ENCODE results near the gene STAG3. TPM values are rescaled to one million over a fixed set of nuclear protein-coding genes. Genes with fewer than 3 reads are reported as not detected.
A peak's percentile ranks its signal among the peaks of the same experiment; 100 is the strongest.

The STAG3 gene
- total and polyA plus RNA-seq, 2 donors (not counting 1 experiment from before 2014, with no cell fraction given): 24.8 to 33.4 TPM

GRCh38 chr7:100155553-100156317 lies 22.0 kb upstream of the STAG3 start:
- Histone ChIP-seq H3K4me2 (replicated peaks; ENCODE audit: low read depth, low read length, poor library complexity, severe bottlenecking) (no peak overlapping the region), H3K27ac (ENCODE audit: low read length in 2 of 2) (peak overlapping the region; percentile 54 to 84), H3K4me1 (ENCODE audit: control insufficient read depth in 2 of 2, insufficient read depth in 2 of 2, low read length in 2 of 2) (peaks cover 34 to 47% of the 10 kb centered on the region in 2 donors), H3K9ac (ENCODE audit: low read length) (no peak overlapping the region), H3K9me3 (ENCODE audit: control extremely low read depth in 1 of 3, control insufficient read depth in 2 of 3, insufficient read depth in 1 of 3, low read length in 2 of 3) (no peaks in the 10 kb centered on the region), H3K4me3 (ENCODE audit: control extremely low read depth in 1 of 5, extremely low read depth in 1 of 5, insufficient read depth in 1 of 5, low read depth in 2 of 5, low read length in 4 of 5) (no peak overlapping the region), H4K20me1 (ENCODE audit: control insufficient read depth, insufficient read depth, low read length, poor library complexity, severe bottlenecking) (peaks cover 28% of the 10 kb centered on the region), H3K79me2 (ENCODE audit: control insufficient read depth, insufficient read depth, low read length) (peaks cover 47% of the 10 kb centered on the region), H2AFZ (ENCODE audit: insufficient read depth, low read depth, low read length, poor library complexity, severe bottlenecking) (no peak overlapping the region), H3K27me3 (replicated peaks in 1 of 4; ENCODE audit: control extremely low read depth in 1 of 4, control insufficient read depth in 3 of 4, insufficient read depth in 4 of 4, low read length in 3 of 4) (no peaks in the 10 kb centered on the region), H3K36me3 (replicated peaks in 1 of 2; ENCODE audit: control extremely low read depth in 1 of 2, control insufficient read depth in 1 of 2, extremely low read depth in 1 of 2, insufficient read depth in 2 of 2, low read length in 1 of 2) (peaks cover 0 to 51% of the 10 kb centered on the region in 2 experiments)
- Mint-ChIP-seq H3K27me3 (no peaks in the 10 kb centered on the region), H3K4me1 (peaks cover 50% of the 10 kb centered on the region), H3K9me3 (ENCODE audit: insufficient read depth) (no peaks in the 10 kb centered on the region), H3K4me3 (peak overlapping the region; percentile 32), H3K27ac (peak overlapping the region; percentile 74)
- DNase-seq: no peak
- no peak for ATAC-seq (ENCODE audit: low read depth)
- ChIA-PET CTCF (interaction anchor here (1.3 to 5.1 kb wide), 2 partner anchors 12 to 23 kb away, joined by 3 to 18 read pairs; no protein-coding TSS in a partner anchor), POLR2A (interaction anchor here (0.6 to 2.9 kb wide), 5 partner anchors 8 to 32 kb away, joined by 3 to 16 read pairs (median 5); partner anchors contain the start of gene LAMTOR4)
- intact Hi-C loops (cut with micrococcal nuclease): loop anchor here (5.0 kb wide), 2 partner anchors 37 to 182 kb away; no protein-coding TSS in a partner anchor
- TF ChIP-seq CTCF (IDR thresholded peaks at IDR 0.05) (no peak), EZH2 (IDR thresholded peaks at IDR 0.05; ENCODE audit: borderline replicate concordance, insufficient read depth, low read depth, low read length, poor library complexity, severe bottlenecking) (no peak)
- 99% methylated on average over 17 of the region's 20 CpGs for WGBS (ENCODE audit: insufficient coverage)
